Skeletal muscle satellite cell (primary cell): ENCODE measurements around the gene ANKEF1. TPM values are rescaled to one million over a fixed set of nuclear protein-coding genes. Genes with fewer than 3 reads are reported as not detected.

ENCODE experiments used
- H3K27me3 ChIP-seq: 2 replicates; pipeline ENCODE4 v1.7.0; 2013; ENCODE audit warnings: low read length; ENCODE audit not compliant: control insufficient read depth, insufficient read depth
- H3K36me3 ChIP-seq: 2 replicates; pipeline ENCODE4 v1.7.0; 2013; ENCODE audit warnings: mild to moderate bottlenecking, control low read depth, low read length; ENCODE audit not compliant: insufficient read depth
- H3K4me1 ChIP-seq: 2 replicates; pipeline ENCODE4 v1.7.0; 2013; ENCODE audit warnings: low read length; ENCODE audit not compliant: control insufficient read depth, insufficient read depth
- H3K4me2 ChIP-seq: 2 replicates; pipeline ENCODE4 v1.7.0; 2013; ENCODE audit warnings: mild to moderate bottlenecking, low read length
- H3K4me3 ChIP-seq: 2 replicates; pipeline ENCODE4 v1.7.0; 2013; ENCODE audit warnings: low read length
- H3K9ac ChIP-seq: 2 replicates; pipeline ENCODE4 v1.7.0; 2013; ENCODE audit warnings: mild to moderate bottlenecking, low read depth, low read length, moderate library complexity
- H3K9me3 ChIP-seq: replicated peaks from 2 replicates; pipeline ENCODE4 v1.7.0; 2013; ENCODE audit warnings: mild to moderate bottlenecking, control low read depth, low read length
- total RNA-seq: library from RNA; depleted of rRNA; stranded (reverse); fragments of >200 nt; gene quantifications from 2 replicates; pipeline ENCODE4 v1.2.3, GENCODE V29; 2012; rRNA removed

Gene ANKEF1
- 1.5 TPM in 2 replicates for total RNA-seq

DNA sequence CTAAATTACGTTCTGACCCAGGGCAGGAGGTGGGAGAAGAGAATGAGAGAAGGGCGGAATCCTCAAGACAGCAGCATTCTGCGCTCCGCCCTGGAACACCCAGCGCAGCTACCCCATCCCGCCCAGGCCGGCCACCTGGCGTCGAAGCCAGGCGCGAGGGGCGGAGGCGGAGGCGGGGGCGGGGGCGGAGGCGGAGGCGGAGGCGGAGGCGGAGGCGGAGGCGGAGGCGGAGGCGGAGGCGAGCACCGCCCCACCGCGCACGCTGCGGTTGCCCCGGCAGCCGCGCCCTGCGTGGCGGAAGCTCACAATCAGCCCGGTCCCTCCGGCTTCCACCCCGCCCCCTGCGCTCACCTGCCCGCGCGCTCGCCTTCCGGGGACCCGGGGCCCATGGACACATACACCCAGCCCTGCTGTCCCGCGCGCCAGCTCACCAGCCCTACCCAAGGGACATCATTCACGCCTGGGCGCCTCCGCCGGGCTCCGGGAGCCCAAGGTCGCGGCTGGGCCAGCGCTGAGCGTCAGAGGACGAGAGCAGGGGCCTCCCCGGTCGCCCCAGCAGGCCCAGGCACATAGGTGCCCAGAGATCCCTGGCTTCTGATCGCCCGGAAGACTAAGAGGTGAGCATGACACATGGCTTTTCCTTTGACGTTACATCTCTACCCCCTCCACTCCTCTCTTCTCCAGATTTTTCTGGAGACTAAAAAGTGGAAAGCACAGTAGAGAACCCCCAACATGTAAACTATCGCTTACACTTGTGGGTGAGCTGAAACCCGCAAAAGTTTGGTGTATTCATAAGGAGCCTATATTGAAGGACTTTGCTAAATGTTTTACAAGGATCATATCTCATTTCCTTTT lies at the start of gene ANKEF1:
Gene ANKEF1, plus strand, starts transcription at position 271 of the 855 bp plus-strand sequence. CDS start 3,315 bp downstream, outside the sequence.
- H3K4me1 ChIP-seq, result peaks cover under 1% of the 10 kb centered on the region
- no peaks in the 10 kb centered on the region for H3K36me3 ChIP-seq
- peaks cover 4% of the 10 kb centered on the region for H3K27me3 ChIP-seq
- peak within 1 kb of the TSS; percentile 83 for H3K4me2 ChIP-seq
- no peaks in the 10 kb centered on the region for H3K9me3 ChIP-seq
- H3K4me3 ChIP-seq, result peak within 1 kb of the TSS; percentile 70
- peak within 1 kb of the TSS; percentile 45 for H3K9ac ChIP-seq

DNA sequence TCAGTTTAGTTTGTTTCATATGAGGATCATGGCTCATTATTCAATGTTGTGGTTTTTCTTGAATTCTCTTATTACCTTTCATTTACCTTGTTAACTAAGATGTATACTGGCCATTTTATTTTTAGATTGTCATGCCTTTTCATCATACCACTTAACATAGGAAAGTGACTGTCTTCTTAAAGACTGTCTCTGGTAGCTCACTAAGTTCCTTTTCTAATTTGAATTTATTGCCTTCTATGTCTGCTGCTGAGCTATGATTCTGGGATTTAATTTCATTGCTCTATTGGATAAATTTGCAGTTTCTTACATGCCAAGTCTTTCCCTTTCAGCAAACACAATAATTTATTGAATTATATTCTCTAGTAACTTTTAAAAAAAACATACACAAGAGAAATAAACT lies 49.5 kb upstream of the ANKEF1 start:
- no peaks in the 10 kb centered on the region for H3K9me3 ChIP-seq
- H3K36me3 ChIP-seq, result no peaks in the 10 kb centered on the region
- peaks cover 14% of the 10 kb centered on the region for H3K4me1 ChIP-seq
- H3K27me3 ChIP-seq, result peaks cover 5% of the 10 kb centered on the region
- H3K9ac ChIP-seq, result no peak overlapping the region
- no peak overlapping the region for H3K4me2 ChIP-seq
- no peak overlapping the region for H3K4me3 ChIP-seq

DNA sequence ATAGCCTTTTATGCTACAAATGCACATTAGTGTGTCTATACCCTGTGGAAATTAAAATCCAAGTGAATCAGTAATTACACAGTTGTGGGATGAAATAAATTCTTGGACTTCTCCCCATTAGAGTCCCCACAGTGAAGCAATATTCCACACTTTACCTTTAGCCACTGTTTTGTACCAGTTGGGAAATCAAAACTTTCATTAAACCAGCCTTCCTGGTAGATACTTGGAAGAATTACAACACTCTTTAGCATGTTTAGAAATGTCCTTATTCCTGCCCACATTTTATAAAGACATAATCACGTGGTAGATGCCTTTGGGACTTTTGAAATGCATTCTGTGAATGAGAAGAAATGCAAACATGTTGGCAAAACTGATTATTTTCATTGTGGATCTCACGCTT lies 49.0 kb upstream of the ANKEF1 start:
- Histone ChIP-seq H3K9ac (no peak overlapping the region), H3K4me1 (peaks cover 14% of the 10 kb centered on the region), H3K4me2 (no peak overlapping the region)

DNA sequence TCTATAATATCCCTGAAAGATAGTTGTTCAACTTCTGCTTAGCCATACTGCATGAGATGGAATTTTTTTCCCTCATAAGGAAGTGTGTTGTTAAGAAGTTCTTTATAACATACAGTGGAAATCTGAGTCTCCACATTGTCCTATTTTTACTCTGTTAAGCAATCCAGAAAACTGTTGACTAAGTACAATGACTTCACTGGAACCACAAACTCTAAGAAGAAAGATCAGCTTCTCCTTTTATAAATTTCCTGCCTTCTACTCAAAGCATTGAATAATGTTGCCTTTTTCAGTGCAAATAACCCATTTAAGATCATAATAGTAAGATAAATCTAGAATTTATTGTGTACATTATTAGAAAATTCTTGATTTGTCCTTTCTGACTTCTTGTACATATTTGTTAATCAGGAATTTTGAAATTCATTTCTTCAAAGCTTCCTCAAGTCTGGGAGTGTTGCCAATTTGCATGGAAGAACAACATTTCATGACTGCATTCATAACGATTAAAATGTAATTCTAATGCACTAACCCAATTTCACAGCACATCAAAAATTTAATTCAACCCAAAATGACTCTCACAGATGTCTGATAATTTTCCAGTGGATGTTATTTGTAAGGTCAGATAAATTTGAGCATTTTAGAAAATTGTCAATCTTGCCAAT lies 45.6 kb upstream of the ANKEF1 start:
- no peaks in the 10 kb centered on the region for H3K36me3 ChIP-seq
- H3K9ac ChIP-seq, result no peak overlapping the region
- no peak overlapping the region for H3K4me3 ChIP-seq
- peaks cover 14% of the 10 kb centered on the region for H3K4me1 ChIP-seq
- H3K4me2 ChIP-seq, result no peak overlapping the region
- no peaks in the 10 kb centered on the region for H3K9me3 ChIP-seq
- H3K27me3 ChIP-seq, result peaks cover 5% of the 10 kb centered on the region

More for the DNA sequence above, 49.0 kb upstream of the ANKEF1 start:
- no peaks in the 10 kb centered on the region for H3K9me3 ChIP-seq
- H3K27me3 ChIP-seq, result peaks cover 5% of the 10 kb centered on the region
- no peaks in the 10 kb centered on the region for H3K36me3 ChIP-seq
- H3K4me3 ChIP-seq, result no peak overlapping the region

DNA sequence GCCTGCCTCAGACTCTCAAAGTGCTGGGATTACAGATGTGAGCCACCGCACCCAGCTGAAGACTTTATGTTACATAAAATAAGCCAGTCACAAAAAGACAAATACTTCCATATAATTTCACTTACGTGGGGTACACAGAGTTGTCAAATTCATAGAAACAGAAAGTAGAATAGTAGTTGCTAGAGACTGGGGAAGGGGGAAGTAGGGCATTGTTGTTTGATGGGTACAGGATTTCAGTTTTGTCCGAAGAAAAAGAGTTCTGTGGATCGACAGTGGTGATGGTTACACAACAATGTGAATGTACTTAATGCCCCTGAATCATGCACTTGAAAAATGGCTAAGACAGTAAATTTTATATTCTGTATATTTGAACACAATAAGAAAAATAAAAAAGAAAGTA lies 41.6 kb upstream of the ANKEF1 start:
- H3K9me3 ChIP-seq, result no peaks in the 10 kb centered on the region
- H3K4me3 ChIP-seq, result no peak overlapping the region
- H3K9ac ChIP-seq, result no peak overlapping the region
- H3K4me1 ChIP-seq, result peaks cover 14% of the 10 kb centered on the region
- no peak overlapping the region for H3K4me2 ChIP-seq
- H3K27me3 ChIP-seq, result no peaks in the 10 kb centered on the region
- no peaks in the 10 kb centered on the region for H3K36me3 ChIP-seq

DNA sequence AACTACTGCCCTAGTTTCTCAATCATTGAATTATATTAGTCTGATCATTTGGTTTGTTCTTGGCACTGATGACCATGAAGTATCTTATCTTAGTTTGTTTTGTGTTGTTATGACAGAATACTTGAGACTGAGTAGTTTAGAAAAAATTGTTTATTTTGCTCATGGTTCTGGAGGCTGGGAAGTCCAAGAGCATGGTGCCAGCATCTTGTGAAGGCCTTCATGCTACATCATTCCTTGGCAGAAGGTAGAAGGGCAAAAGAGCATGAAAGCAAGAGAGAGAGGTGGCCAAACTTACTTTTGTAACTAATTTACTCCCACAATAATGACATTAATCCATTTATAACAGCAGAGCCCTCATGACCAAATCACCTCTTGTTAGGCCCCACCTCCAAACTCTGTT lies 40.1 kb upstream of the ANKEF1 start:
- peaks cover 1% of the 10 kb centered on the region for H3K4me1 ChIP-seq
- no peak overlapping the region for H3K9ac ChIP-seq
- no peaks in the 10 kb centered on the region for H3K36me3 ChIP-seq
- H3K4me2 ChIP-seq, result no peak overlapping the region
- H3K9me3 ChIP-seq, result no peaks in the 10 kb centered on the region
- H3K27me3 ChIP-seq, result no peaks in the 10 kb centered on the region
- H3K4me3 ChIP-seq, result no peak overlapping the region

DNA sequence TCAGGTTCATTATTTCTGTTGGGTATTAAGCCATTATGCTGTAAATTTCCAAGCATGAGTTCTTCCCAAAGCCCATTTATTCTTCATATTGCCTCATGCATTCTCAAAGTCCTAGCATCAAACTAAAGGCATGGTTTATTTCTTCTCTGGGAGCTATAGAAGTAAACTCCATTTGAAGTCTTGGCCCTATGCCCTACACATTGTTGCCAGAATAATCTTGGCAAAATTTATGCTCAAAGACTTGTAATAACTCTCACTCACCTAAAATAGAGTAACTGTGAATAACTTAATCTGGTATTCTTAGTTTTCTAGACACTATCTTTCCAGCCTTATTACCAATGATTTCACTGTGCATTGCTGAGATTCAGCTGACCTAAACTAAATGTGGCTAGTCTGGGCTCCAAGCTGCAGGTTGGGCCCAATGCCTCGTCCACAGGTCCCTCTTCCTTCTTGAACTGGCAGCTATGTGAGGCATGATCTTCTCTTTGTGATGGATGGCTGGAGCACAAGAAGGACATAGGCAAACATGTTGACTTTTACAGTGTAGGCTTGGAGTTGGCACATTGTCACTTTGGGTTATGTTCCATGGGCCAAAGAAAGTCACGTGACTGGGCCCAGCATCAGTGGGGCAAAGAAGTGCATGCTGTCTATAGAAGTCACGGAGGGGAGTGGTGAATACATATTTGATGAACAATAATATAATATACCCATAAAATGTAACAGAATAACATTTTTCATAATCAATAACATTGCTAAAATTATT lies 39.1 kb upstream of the ANKEF1 start:
- Histone ChIP-seq H3K4me3 (no peak overlapping the region), H3K4me1 (no peaks in the 10 kb centered on the region), H3K27me3 (no peaks in the 10 kb centered on the region), H3K36me3 (no peaks in the 10 kb centered on the region), H3K9ac (no peak overlapping the region), H3K4me2 (no peak overlapping the region), H3K9me3 (no peaks in the 10 kb centered on the region)

DNA sequence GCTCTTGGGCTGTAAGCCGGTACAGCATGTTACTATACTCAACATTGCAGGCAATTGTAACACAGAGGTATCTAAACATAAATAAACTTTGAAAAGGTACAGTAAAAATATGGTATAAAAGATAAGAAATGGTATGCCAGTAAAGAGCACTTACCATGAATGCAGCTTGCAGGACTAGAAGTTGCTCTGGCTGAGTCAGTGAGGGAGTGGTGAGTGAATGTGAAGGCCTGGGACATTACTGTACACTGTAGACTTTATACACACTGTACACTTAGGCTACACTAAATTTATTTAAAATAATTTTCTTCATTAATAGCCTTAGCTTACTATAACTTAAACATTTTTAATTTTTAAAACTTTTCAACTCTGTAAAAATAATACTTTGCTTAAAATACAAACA lies 37.8 kb upstream of the ANKEF1 start:
- H3K9ac ChIP-seq, result no peak overlapping the region
- no peak overlapping the region for H3K4me2 ChIP-seq
- H3K36me3 ChIP-seq, result no peaks in the 10 kb centered on the region
- H3K9me3 ChIP-seq, result no peaks in the 10 kb centered on the region
- no peaks in the 10 kb centered on the region for H3K4me1 ChIP-seq
- no peaks in the 10 kb centered on the region for H3K27me3 ChIP-seq
- no peak overlapping the region for H3K4me3 ChIP-seq

DNA sequence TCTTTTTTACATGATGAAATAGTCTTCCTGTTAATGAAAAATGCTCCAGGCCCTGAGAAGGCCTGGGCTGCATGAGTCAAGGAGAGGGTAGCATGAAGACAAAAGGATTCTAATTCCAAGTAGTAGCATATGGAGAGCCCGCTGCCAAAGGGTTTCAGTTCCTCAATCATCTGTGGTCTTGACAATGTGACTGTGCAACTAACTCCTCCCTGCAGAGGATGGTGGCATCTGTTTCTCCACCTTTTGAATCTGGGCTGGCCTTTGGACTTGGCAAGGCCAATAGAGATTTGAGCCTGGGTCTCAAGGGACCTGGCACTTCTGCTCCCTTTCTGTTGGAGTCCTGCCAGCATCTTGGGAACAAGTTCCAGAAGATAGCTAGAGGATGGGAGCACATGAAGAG lies 35.1 kb upstream of the ANKEF1 start:
- H3K4me2 ChIP-seq, result no peak overlapping the region
- no peaks in the 10 kb centered on the region for H3K4me1 ChIP-seq
- no peak overlapping the region for H3K4me3 ChIP-seq

DNA sequence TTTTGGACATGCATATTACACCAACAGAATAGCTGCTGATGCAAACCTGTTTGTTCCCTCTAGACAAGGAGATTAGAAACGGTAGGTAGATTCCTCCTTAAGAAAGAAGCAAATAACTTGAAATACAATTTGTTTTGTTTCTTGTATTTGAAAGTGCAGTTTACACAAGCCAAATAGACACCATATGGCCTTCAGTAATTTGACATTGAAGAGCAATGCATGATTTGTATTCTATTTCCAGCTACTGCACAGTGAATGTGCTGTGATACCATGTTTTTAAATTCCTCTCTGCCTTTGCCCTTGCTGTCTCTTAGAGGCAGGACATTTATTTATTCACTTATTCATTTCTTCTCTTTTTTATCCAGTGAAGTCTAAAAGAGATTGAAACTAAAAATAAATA lies 31.9 kb upstream of the ANKEF1 start:
- H3K4me1 ChIP-seq, result no peaks in the 10 kb centered on the region
- no peak overlapping the region for H3K4me3 ChIP-seq
- no peaks in the 10 kb centered on the region for H3K9me3 ChIP-seq
- H3K4me2 ChIP-seq, result no peak overlapping the region
- H3K36me3 ChIP-seq, result no peaks in the 10 kb centered on the region
- no peaks in the 10 kb centered on the region for H3K27me3 ChIP-seq
- H3K9ac ChIP-seq, result no peak overlapping the region

More for the DNA sequence above, 35.1 kb upstream of the ANKEF1 start:
- no peaks in the 10 kb centered on the region for H3K9me3 ChIP-seq
- no peaks in the 10 kb centered on the region for H3K36me3 ChIP-seq
- no peaks in the 10 kb centered on the region for H3K27me3 ChIP-seq
- H3K9ac ChIP-seq, result no peak overlapping the region

DNA sequence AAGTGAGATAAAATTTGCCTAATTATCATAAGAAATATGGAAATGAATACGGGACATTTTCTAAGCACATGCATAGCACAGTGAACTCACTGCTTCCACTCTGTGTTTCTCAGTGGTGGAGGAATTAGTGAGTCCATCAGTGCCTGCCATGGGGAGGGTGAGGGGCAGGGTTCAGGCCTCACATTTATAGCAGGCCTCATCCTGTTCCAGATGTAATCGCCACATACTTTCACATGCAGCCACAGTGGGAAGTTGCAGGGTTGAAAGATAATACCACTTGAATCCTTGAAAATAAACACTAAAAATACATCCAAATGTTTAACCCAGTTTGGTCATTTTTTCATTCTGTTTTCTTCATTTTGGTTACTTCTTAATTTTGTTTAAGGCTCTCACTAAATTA lies 29.9 kb upstream of the ANKEF1 start:
- H3K4me1 ChIP-seq, result no peaks in the 10 kb centered on the region
- no peaks in the 10 kb centered on the region for H3K36me3 ChIP-seq
- H3K9ac ChIP-seq, result no peak overlapping the region
- no peaks in the 10 kb centered on the region for H3K9me3 ChIP-seq
- peaks cover 3% of the 10 kb centered on the region for H3K27me3 ChIP-seq
- H3K4me3 ChIP-seq, result no peak overlapping the region
- H3K4me2 ChIP-seq, result no peak overlapping the region
